HEK293 (cell line): ENCODE data around the gene PRPF18.

Experiments used
- KLF7 ChIP-seq: fragments of 450-650 bp; formaldehyde crosslinking; IDR thresholded peaks from 2 replicates; pipeline ENCODE4 v1.5.1; 2016; ENCODE audit warnings: missing biosample characterization, missing genetic modification characterization, borderline replicate concordance
- KLF9 ChIP-seq: fragments of 450-650 bp; formaldehyde crosslinking; IDR thresholded peaks from 2 replicates; pipeline ENCODE4 v1.5.1; 2016; ENCODE audit warnings: missing biosample characterization, missing genetic modification characterization, low read depth
- TCF7L2 ChIP-seq: IDR thresholded peaks from 2 replicates; pipeline ENCODE4 v1.6.1; 2011; ENCODE audit warnings: low read depth, mild to moderate bottlenecking, inconsistent platforms, low read length, moderate library complexity, borderline replicate concordance
- ZNF132 ChIP-seq: fragments of 450-650 bp; formaldehyde crosslinking; IDR thresholded peaks from 2 replicates; pipeline ENCODE4 v1.5.1; 2017; ENCODE audit warnings: missing biosample characterization, missing genetic modification characterization, borderline replicate concordance
- ZNF16 ChIP-seq: fragments of 450-650 bp; formaldehyde crosslinking; IDR thresholded peaks from 2 replicates; pipeline ENCODE4 v1.5.1; 2016; ENCODE audit warnings: low read depth, missing biosample characterization, missing genetic modification characterization
- ZNF248 ChIP-seq: fragments of 450-650 bp; formaldehyde crosslinking; IDR thresholded peaks from 2 replicates; pipeline ENCODE4 v1.5.1; 2017; ENCODE audit warnings: missing biosample characterization, missing genetic modification characterization
- TF ChIP-seq, protein P1 (sequence below): fragments of 450-650 bp; formaldehyde crosslinking; IDR thresholded peaks from 2 replicates; pipeline ENCODE4 v1.5.1; 2016; ENCODE audit warnings: missing biosample characterization, missing genetic modification characterization
- TF ChIP-seq, protein P2 (sequence below): fragments of 450-650 bp; formaldehyde crosslinking; IDR thresholded peaks from 2 replicates; pipeline ENCODE4 v1.5.1; 2016; ENCODE audit warnings: missing biosample characterization, missing genetic modification characterization

DNA sequence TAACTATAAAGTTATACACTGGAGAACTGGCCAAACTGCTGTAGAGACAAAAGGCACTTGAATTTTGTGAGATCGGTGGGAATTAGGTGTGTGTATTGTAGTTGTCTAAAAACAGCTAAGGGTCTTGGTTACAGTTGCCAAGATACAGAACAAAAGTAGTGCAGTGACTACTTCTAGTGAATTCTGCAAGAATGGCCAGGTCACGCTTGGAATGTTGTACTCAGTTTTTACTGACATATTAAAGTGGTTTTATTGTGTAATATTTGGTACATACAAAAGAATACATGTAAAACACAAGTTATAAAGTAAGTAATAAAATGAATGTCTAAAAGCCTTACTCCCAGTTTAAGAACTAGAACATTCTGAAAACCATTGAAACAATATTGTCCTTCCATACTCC is 42.4 kb downstream of the PRPF18 start:
- TF ChIP-seq TCF7L2 (no peak), ZNF16 (no peak), ZNF248 (tag by site-specific recombination) (no peak), KLF9 (tag by site-specific recombination) (no peak), KLF7 (tag by site-specific recombination) (no peak), ZNF132 (no peak)
- TF ChIP-seq, protein P1, sequence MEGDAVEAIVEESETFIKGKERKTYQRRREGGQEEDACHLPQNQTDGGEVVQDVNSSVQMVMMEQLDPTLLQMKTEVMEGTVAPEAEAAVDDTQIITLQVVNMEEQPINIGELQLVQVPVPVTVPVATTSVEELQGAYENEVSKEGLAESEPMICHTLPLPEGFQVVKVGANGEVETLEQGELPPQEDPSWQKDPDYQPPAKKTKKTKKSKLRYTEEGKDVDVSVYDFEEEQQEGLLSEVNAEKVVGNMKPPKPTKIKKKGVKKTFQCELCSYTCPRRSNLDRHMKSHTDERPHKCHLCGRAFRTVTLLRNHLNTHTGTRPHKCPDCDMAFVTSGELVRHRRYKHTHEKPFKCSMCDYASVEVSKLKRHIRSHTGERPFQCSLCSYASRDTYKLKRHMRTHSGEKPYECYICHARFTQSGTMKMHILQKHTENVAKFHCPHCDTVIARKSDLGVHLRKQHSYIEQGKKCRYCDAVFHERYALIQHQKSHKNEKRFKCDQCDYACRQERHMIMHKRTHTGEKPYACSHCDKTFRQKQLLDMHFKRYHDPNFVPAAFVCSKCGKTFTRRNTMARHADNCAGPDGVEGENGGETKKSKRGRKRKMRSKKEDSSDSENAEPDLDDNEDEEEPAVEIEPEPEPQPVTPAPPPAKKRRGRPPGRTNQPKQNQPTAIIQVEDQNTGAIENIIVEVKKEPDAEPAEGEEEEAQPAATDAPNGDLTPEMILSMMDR: no peak
- TF ChIP-seq, protein P2, sequence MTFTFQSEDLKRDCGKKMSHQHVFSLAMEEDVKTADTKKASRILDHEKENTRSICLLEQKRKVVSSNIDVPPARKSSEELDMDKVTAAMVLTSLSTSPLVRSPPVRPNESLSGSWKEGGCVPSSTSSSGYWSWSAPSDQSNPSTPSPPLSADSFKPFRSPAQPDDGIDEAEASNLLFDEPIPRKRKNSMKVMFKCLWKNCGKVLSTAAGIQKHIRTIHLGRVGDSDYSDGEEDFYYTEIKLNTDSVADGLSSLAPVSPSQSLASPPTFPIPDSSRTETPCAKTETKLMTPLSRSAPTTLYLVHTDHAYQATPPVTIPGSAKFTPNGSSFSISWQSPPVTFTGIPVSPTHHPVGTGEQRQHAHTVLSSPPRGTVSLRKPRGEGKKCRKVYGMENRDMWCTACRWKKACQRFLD (tag by site-specific recombination): no peak
